Eye (tissue), 1 donor: ENCODE results near the gene PSMA2.
"Not testable (repeated sequence)": the region's sequence is repeated elsewhere in the genome, so short reads cannot be mapped to it uniquely, and the experiment has no call there.

ENCODE experiments used
- DNase-seq: peaks from one replicate; pipeline ENCODE4 v3.0.0-alpha.2; 2015

PSMA2 gene

DNA sequence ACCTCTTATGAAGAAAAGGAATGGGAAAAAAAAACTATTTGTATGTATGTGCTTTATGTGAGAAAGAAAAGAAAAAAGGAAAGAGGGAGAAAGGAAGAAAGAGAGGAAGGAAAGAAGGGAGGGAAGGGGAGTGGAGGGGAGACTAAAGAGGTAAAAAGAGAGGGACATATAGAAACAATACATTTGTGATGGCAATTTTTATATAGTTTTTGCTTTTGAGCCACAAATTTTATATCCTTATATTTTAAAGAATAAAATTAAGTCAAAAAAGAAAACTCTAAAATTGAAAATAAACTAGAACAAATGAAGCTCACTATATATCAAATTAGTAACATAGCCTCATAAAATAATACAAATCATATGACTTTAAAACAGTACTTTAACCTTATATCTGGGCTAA, 31.1 kb downstream of the PSMA2 start:
- DNase-seq, result no peak

DNA sequence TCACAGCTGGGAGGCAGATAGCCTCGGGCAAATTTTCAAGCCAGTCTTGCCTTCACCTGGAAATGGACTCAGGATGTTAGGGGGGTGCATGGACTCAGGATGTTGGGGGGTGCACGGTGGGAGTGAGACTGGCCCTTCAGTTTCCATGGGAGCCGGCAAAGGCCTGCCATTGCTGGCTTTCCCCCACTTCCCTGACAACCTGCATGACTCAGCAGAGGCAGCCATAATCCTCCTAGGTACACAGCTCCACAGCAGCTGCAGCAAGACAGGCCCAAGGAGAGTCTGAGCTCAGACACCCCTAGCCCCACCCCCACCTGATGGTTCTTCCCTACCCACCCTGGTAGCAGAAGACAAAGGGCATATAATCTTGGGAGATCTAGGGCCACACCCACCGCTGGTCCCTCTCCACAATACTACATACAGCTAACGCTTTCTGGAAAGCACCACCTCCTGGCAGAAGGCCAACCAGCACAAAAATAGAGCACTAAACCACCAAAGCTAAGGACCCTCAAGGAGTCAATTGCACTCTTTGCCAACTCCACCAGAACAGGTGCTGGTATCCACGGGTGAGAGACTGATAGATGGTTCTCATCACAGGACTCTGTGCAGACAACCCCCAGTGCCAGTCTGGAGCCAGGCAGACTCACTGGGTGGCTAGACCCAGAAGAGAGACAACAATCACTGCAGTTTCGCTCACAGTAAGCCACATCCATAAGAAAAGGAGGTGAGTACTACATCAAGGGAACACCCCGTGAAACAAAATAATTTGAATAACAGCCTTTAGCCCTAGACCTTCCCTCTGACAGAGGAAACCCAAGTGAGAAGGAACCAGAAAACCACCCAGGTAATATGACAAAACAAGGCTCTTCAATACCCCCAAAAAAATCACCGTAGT, 38.4 kb downstream of the PSMA2 start:
- DNase-seq, result no peak

DNA sequence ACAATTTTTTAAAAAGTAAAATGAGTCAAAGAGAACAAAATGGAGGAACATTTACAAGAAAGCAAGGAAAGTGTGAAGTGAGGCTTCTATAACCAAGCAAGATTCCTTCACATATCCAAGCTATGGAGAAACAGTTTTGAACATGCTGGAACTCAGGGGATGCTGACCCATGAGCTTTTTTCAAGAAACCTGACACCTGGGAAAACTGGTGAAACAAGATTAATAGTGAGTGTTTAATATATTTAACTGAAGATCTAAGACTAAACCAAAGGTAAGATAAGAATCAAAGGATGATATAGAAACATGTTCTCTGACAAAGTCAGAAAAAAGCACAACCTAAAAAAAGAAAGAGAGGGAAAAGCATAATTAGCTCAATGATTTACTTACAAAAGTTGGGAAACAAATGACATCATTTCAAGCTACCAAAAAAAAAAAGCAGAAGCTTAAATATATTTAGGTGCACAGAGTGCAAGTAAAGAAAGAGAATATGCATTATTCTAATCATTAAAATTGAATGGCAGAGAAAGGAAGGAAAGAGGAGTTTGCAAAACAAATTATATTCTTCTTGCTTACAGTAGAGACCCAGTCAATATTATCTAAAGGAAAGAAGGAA, 45.0 kb downstream of the PSMA2 start:
- DNase-seq, result peak; percentile 21

DNA sequence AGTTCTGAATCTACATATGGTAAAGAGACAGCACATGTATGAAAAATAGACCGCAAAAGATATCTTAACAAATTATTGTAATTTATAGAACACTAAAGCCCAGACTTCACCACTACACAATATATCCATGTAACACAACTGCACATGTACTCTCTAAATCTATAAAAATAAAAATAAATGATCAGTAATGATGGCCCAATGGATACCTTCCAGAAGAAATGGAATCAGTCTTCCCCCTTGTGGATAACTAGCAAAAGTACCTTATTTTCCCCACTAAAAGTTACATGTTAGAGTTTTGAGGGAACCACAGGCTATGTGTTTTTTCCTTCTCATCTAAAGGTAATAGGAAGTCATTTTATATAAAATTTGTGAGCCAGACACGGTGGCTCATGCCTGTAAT, 45.8 kb downstream of the PSMA2 start:
- no peak for DNase-seq

DNA sequence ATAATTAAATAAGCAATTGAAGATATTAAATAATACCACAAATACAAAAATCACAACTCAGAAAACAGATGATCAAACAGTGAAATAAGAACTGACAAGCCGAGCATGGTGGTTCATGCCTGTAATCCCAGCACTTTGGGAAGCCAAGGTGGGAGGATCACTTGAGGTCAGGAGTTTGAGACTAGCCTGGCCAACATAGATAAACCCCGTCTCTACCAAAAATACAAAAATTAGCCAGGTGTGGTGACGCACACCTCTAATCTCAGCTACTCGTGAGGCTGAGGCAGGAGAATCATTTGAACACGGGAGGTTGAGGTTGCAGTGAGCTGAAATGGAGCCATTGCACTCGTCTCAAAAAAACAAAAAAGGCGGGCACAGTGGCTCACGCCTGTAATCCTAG, 46.8 kb downstream of the PSMA2 start:
- not testable (repeated sequence) for DNase-seq

DNA sequence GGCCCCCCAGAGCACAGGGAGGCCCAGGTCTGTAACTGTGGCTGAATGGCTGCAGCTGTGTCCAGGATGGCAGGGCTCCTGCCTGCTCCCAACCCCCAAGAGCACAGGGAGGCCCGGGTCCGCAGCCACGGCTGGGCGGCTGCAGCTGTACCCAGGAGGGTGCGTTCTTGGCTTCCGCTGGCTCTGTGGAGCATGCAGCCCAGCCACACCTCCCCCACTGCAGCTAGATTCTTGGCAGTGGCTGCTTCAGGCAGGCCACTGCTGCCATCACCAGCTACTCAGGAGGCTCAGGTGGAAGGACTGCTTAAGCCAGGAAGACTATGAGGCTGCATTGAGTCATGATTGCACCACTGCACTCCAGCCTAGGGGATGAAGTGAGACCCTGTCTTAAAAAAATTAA, 48.0 kb downstream of the PSMA2 start:
- DNase-seq, result peak; percentile 11

DNA sequence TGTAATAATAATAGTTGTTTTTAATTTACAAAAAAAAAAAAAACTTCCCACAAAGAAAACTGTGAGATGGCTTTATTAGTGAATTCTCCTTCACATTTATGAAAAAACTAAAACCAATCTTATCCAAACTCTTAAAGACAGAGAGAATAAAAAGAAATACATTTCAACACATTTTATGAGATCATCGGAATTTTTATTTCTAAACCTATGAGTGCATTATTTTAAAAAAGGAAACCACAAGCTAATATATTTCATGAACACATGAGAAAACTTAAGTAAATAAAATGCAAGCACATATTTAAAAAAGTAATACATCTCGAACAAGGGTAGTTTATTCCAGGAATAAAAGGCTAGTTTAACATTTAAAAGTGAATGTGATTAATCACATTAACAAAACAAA, 51.6 kb downstream of the PSMA2 start:
- DNase-seq, result no peak

DNA sequence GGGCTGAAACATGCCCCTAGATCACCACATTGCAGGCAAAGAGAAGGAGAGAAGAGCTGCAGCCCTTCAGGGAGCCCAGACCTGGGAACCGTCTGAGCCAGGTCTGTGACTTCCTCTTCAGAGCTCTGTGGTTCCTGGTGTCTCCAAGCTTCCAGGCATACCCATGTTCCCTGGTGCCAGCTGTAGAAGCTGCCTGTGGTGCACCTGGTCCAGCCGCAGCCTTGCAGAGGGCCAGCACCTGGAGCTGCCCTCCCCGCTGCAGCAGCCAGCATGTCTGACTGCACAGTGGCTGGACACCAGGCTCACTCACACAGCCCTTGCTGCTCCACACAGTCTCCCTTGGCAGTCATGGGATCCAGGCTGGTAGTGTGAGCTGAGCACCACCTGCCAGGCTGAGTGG, 53.7 kb downstream of the PSMA2 start:
- no peak for DNase-seq

DNA sequence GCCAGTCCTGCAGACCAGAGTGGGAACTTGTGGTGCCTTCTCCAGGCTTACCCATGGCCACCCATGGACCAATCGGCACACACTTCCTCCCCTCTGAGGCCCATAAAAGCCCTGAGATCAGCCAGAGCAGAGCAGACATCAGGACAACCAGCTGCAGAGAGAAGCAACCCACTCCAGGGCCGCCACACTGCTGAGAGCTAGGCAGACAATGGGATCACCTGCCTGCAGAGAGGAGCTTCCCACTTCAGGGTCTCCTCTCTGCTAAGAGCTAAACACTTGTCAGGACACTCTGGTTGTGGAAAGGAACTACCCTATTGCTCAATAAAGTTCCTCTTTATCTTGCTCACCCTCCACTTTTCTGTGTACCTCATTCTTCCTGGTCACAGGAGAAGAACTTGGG, 54.1 kb downstream of the PSMA2 start:
- DNase-seq, result no peak

DNA sequence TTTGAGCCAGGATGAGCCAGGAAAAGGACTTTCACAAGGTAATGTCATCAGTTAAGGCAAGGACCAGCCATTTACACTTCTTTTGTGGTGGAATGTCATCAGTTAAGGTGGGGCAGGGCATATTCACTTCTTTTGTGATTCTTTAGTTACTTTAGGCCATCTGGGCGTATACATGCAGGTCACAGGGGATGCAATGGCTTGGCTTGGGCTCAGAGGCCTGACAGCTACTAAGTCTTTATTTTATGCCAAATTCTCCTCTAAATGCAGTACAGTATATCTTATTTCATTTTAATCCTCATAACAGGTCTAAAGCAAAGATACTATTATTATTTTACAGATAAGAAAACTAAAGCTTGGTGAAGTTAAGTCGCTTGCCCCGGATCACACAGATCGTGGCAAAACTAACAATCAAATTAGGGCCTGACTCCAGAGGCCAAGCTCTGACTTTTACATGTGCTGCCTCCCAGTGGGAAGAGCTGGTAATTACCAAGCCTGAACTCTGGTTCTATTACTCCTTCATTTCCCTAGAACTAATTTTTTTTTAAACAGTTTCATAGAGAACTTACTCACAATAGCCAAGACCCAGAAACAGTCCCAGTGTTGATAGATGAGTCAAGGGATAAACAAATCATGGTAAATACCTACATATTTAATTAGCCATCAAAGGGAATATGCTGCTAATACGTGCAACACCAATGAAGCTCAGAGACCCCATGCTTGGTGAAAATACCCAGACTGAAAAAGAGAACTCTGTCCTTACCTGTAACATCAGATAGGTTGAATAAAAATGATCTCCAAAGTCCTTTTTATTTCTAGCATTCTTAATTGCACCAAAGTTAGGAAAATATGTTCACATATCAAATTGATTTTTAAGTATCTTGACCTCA, 55.5 kb downstream of the PSMA2 start:
- peak; percentile 79 for DNase-seq

DNA sequence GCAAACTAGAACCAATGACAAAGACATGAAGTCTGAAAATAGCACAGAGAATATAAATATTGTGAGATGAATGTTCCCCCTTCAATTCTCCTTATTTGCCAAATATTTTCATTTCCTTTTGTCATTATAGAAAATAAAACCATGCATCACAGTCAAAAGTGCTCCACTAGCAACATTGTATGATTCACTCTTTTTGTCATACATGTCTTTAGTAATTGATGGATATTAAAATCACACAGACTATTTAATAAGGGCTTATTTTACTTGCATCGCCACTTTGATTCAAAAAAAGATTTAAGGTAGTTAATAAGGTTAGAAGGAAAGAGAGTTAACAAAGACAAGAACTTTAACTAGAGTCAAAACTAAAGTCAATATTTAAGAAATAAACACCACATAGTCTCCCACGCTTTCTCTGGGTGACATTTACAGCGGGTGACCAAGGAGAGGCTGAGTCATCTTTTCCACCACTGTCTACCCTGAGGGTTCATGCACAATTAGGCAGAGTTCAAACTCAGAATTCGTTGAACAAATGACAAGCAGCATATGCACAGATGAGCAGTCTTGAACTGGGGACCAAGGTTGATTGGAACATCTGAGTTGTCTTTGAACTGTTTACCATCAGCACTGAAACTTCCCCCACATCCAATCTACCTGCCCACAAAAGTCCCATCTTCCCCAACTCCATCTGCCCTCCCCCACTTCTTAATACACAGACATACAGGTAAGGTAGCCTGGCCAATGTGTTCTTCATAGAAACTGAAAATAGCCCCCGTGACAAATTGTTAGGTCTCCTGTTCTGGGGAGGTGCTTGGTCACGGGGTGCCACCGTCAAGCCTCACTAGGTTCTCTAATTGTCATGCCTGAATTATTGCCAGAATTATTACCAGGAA, 62.6 kb downstream of the PSMA2 start:
- DNase-seq, result no peak

DNA sequence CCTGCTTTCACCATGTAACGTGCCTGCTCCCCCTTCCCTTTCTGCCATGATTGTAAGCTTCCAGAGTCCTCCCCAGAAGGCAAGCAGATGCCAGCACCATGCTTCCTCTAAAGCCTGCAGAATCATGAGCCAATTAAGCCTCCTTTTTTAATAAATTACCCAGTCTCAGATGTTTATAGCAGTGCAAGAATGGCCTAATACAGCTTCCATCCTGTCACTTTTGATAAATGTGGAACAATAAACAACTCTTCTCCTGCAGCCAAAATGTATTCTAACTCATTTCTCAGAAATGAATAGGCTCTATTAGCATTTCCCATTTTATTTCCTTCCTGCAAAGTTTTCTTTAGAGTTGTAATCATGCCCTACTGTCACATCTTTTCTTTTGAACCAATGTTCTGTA, 63.5 kb downstream of the PSMA2 start:
- DNase-seq, result no peak
